ENCODE measurements around the gene GSTP1. TPM values are rescaled to one million over a fixed set of nuclear protein-coding genes. Genes with fewer than 3 reads are reported as not detected.
"Not testable (repeated sequence)": the region's sequence is repeated elsewhere in the genome, so short reads cannot be mapped to it uniquely, and the experiment has no call there.

GSTP1 gene
- total RNA-seq, 1 experiment from 2014 or later: 838 TPM

GRCh38 chr11:67594480-67594879 is 10.9 kb downstream of the GSTP1 start:
- no peak for TF ChIP-seq CTCF (IDR thresholded peaks at IDR 0.05; ENCODE audit: unreplicated experiment)
- CTCF ChIA-PET: no interaction called here
- BruUV-seq (replicated peaks): no TSS peak
- H3K4me3 Mint-ChIP-seq (ENCODE audit: low read depth, unreplicated experiment): no peak overlapping the region
- H3K27ac Mint-ChIP-seq (ENCODE audit: unreplicated experiment): no peak overlapping the region
- DNase-seq: no peak
- H3K36me3 Mint-ChIP-seq (ENCODE audit: insufficient read depth, unreplicated experiment): peaks cover 5% of the 10 kb centered on the region
- intact Hi-C loops (cut with micrococcal nuclease; ENCODE audit: unreplicated experiment): no loop called here
- no peaks in the 10 kb centered on the region for H3K9me3 Mint-ChIP-seq (ENCODE audit: low read depth, unreplicated experiment)
- H3K27me3 Mint-ChIP-seq (ENCODE audit: unreplicated experiment): no peaks in the 10 kb centered on the region
- no peaks in the 10 kb centered on the region for H3K4me1 Mint-ChIP-seq (ENCODE audit: low read depth, unreplicated experiment)

DNA sequence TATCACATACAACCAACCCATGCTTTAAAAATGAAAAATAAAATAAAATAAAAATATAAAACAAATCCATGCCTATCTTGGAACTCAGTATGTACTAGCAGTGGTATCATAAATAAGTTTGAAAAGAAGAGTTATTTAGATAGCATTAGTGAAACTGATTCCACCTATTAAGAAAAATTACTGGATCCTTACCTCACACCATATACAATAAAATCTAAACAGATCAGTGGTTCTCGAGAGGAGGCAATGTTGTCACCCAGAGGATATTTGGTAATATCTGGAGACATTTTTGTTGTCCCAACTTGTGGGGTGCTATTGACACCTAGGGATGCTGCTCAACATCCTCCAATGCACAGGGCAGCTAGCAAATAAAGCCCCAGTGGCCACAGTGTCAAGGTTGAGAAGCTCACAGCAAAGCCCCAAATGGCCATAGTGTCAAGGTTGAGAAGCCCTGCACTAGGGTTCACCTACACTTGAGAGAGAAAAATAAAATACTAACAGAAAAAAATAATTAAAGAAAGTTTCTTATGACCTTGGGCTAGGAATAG is 13.2 kb downstream of the GSTP1 start:
- Mint-ChIP-seq H3K27me3 (ENCODE audit: unreplicated experiment) (peaks cover 18% of the 10 kb centered on the region), H3K36me3 (ENCODE audit: insufficient read depth, unreplicated experiment) (no peaks in the 10 kb centered on the region), H3K4me1 (ENCODE audit: low read depth, unreplicated experiment) (no peaks in the 10 kb centered on the region), H3K4me3 (ENCODE audit: low read depth, unreplicated experiment) (no peak overlapping the region), H3K9me3 (ENCODE audit: low read depth, unreplicated experiment) (no peaks in the 10 kb centered on the region), H3K27ac (ENCODE audit: unreplicated experiment) (no peak overlapping the region)
- CTCF ChIA-PET: no interaction called here
- BruUV-seq (replicated peaks): no TSS peak
- intact Hi-C loops (cut with micrococcal nuclease; ENCODE audit: unreplicated experiment): no loop called here
- TF ChIP-seq CTCF (IDR thresholded peaks at IDR 0.05; ENCODE audit: unreplicated experiment): no peak
- DNase-seq: no peak

- BruUV-seq (replicated peaks); H3K4me3 Mint-ChIP-seq (ENCODE audit: low read depth, unreplicated experiment); H3K4me1 Mint-ChIP-seq (ENCODE audit: low read depth, unreplicated experiment); intact Hi-C loops (cut with micrococcal nuclease; ENCODE audit: unreplicated experiment); H3K9me3 Mint-ChIP-seq (ENCODE audit: low read depth, unreplicated experiment); DNase-seq; H3K27ac Mint-ChIP-seq (ENCODE audit: unreplicated experiment); H3K36me3 Mint-ChIP-seq (ENCODE audit: insufficient read depth, unreplicated experiment); CTCF ChIA-PET: not testable (repeated sequence)
- H3K27me3 Mint-ChIP-seq (ENCODE audit: unreplicated experiment): peaks cover 18% of the 10 kb centered on the region
Observed at GRCh38 chr11:67597458-67597857, 13.8 kb downstream of the GSTP1 start.

- BruUV-seq (replicated peaks); H3K4me3 Mint-ChIP-seq (ENCODE audit: low read depth, unreplicated experiment); H3K36me3 Mint-ChIP-seq (ENCODE audit: insufficient read depth, unreplicated experiment); DNase-seq; H3K27ac Mint-ChIP-seq (ENCODE audit: unreplicated experiment); H3K4me1 Mint-ChIP-seq (ENCODE audit: low read depth, unreplicated experiment); H3K9me3 Mint-ChIP-seq (ENCODE audit: low read depth, unreplicated experiment); CTCF ChIA-PET; intact Hi-C loops (cut with micrococcal nuclease; ENCODE audit: unreplicated experiment): not testable (repeated sequence)
- H3K27me3 Mint-ChIP-seq (ENCODE audit: unreplicated experiment): peaks cover 23% of the 10 kb centered on the region
Observed at GRCh38 chr11:67597963-67598362, 14.4 kb downstream of the GSTP1 start.

GRCh38 chr11:67599149-67599548 is 15.5 kb downstream of the GSTP1 start:
- Mint-ChIP-seq H3K27me3 (ENCODE audit: unreplicated experiment) (peaks cover 26% of the 10 kb centered on the region), H3K36me3 (ENCODE audit: insufficient read depth, unreplicated experiment) (no peaks in the 10 kb centered on the region), H3K9me3 (ENCODE audit: low read depth, unreplicated experiment) (peaks cover 3% of the 10 kb centered on the region), H3K27ac (ENCODE audit: unreplicated experiment) (no peak overlapping the region), H3K4me3 (ENCODE audit: low read depth, unreplicated experiment) (no peak overlapping the region), H3K4me1 (ENCODE audit: low read depth, unreplicated experiment) (no peaks in the 10 kb centered on the region)
- DNase-seq: no peak
- no peak for TF ChIP-seq CTCF (IDR thresholded peaks at IDR 0.05; ENCODE audit: unreplicated experiment)
- BruUV-seq (replicated peaks): no TSS peak
- CTCF ChIA-PET: no interaction called here
- intact Hi-C loops (cut with micrococcal nuclease; ENCODE audit: unreplicated experiment): no loop called here
